Activated T-cell treated with anti-CD3 and anti-CD28 coated beads for 48 hours (primary cell): ENCODE measurements around the gene BCAP29.

Source experiments
- DNase-seq: peaks from one replicate; pipeline ENCODE4 v3.0.0-alpha.2; 2020; ENCODE audit warnings: low read depth

The BCAP29 gene

GRCh38 chr7:107668296-107668695 lies 88.2 kb downstream of the BCAP29 start:
- no peak for DNase-seq
